ENCODE results near the gene NFIX.

GRCh38 chr19:13066933-13067807, 71.9 kb downstream of the NFIX start:
- no peak for TF ChIP-seq CTCF (IDR thresholded peaks at IDR 0.05)
- no peak for TF ChIP-seq POLR2A (IDR thresholded peaks at IDR 0.05)
